ENCODE results near the gene CDO1.

CDO1 gene

GRCh38 chr5:115816226-115817081 is at the start of gene CDO1:
TSS of gene CDO1 (minus strand) at chr5:115816659. CDS start at chr5:115816397, 262 bp downstream.
- H3K9me3 ChIP-seq (ENCODE audit: control insufficient read depth, low read length), result no peaks in the 10 kb centered on the region
- DNase-seq (ENCODE audit: low read depth), result peak; percentile 76
- peak within 1 kb of the TSS; percentile 84 for H3K9ac ChIP-seq (ENCODE audit: low read length)
- H3K4me3 ChIP-seq (ENCODE audit: low read length), result peak within 1 kb of the TSS; percentile 96
- H3K4me1 ChIP-seq (ENCODE audit: control insufficient read depth, insufficient read depth, low read length), result peaks cover 11% of the 10 kb centered on the region
- H3K27me3 ChIP-seq (replicated peaks; ENCODE audit: control insufficient read depth, insufficient read depth, low read length), result peaks cover 9% of the 10 kb centered on the region
- peaks cover 8% of the 10 kb centered on the region for H3K36me3 ChIP-seq (ENCODE audit: control insufficient read depth, insufficient read depth, low read length, severe bottlenecking)

GRCh38 chr5:115859378-115859777 is 42.9 kb upstream of the CDO1 start:
- H3K4me1 ChIP-seq (ENCODE audit: control insufficient read depth, insufficient read depth, low read length), result peaks cover 48% of the 10 kb centered on the region

GRCh38 chr5:115858396-115858795 is 41.9 kb upstream of the CDO1 start:
- Histone ChIP-seq H3K4me1 (ENCODE audit: control insufficient read depth, insufficient read depth, low read length) (peaks cover 48% of the 10 kb centered on the region), H3K4me3 (ENCODE audit: low read length) (peak overlapping the region; percentile 56), H3K27me3 (replicated peaks; ENCODE audit: control insufficient read depth, insufficient read depth, low read length) (no peaks in the 10 kb centered on the region), H3K9ac (ENCODE audit: low read length) (peak overlapping the region; percentile 31), H3K9me3 (ENCODE audit: control insufficient read depth, low read length) (peaks cover 3% of the 10 kb centered on the region), H3K36me3 (ENCODE audit: control insufficient read depth, insufficient read depth, low read length, severe bottlenecking) (peaks cover 5% of the 10 kb centered on the region)
- DNase-seq (ENCODE audit: low read depth), result no peak

More at GRCh38 chr5:115859378-115859777, 42.9 kb upstream of the CDO1 start:
- Histone ChIP-seq H3K9ac (ENCODE audit: low read length) (no peak overlapping the region), H3K36me3 (ENCODE audit: control insufficient read depth, insufficient read depth, low read length, severe bottlenecking) (no peaks in the 10 kb centered on the region), H3K9me3 (ENCODE audit: control insufficient read depth, low read length) (peaks cover 5% of the 10 kb centered on the region), H3K4me3 (ENCODE audit: low read length) (no peak overlapping the region), H3K27me3 (replicated peaks; ENCODE audit: control insufficient read depth, insufficient read depth, low read length) (no peaks in the 10 kb centered on the region)
- DNase-seq (ENCODE audit: low read depth), result peak; percentile 33

GRCh38 chr5:115857626-115858349 is 41.3 kb upstream of the CDO1 start:
- Histone ChIP-seq H3K27me3 (replicated peaks; ENCODE audit: control insufficient read depth, insufficient read depth, low read length) (no peaks in the 10 kb centered on the region), H3K4me3 (ENCODE audit: low read length) (peak overlapping the region; percentile 56), H3K9ac (ENCODE audit: low read length) (peak overlapping the region; percentile 31), H3K36me3 (ENCODE audit: control insufficient read depth, insufficient read depth, low read length, severe bottlenecking) (peaks cover 5% of the 10 kb centered on the region), H3K4me1 (ENCODE audit: control insufficient read depth, insufficient read depth, low read length) (peaks cover 48% of the 10 kb centered on the region), H3K9me3 (ENCODE audit: control insufficient read depth, low read length) (peaks cover 3% of the 10 kb centered on the region)
- peak; percentile 73 for DNase-seq (ENCODE audit: low read depth)

GRCh38 chr5:115857057-115857479 is 40.6 kb upstream of the CDO1 start:
- Histone ChIP-seq H3K4me1 (ENCODE audit: control insufficient read depth, insufficient read depth, low read length) (peaks cover 48% of the 10 kb centered on the region), H3K9ac (ENCODE audit: low read length) (no peak overlapping the region), H3K36me3 (ENCODE audit: control insufficient read depth, insufficient read depth, low read length, severe bottlenecking) (peaks cover 5% of the 10 kb centered on the region), H3K9me3 (ENCODE audit: control insufficient read depth, low read length) (peaks cover 3% of the 10 kb centered on the region), H3K27me3 (replicated peaks; ENCODE audit: control insufficient read depth, insufficient read depth, low read length) (no peaks in the 10 kb centered on the region), H3K4me3 (ENCODE audit: low read length) (no peak overlapping the region)
- no peak for DNase-seq (ENCODE audit: low read depth)

GRCh38 chr5:115855959-115856358 is 39.5 kb upstream of the CDO1 start:
- Histone ChIP-seq H3K9me3 (ENCODE audit: control insufficient read depth, low read length) (peaks cover 3% of the 10 kb centered on the region), H3K4me3 (ENCODE audit: low read length) (no peak overlapping the region), H3K4me1 (ENCODE audit: control insufficient read depth, insufficient read depth, low read length) (peaks cover 46% of the 10 kb centered on the region), H3K27me3 (replicated peaks; ENCODE audit: control insufficient read depth, insufficient read depth, low read length) (no peaks in the 10 kb centered on the region), H3K36me3 (ENCODE audit: control insufficient read depth, insufficient read depth, low read length, severe bottlenecking) (peaks cover 5% of the 10 kb centered on the region), H3K9ac (ENCODE audit: low read length) (no peak overlapping the region)
- DNase-seq (ENCODE audit: low read depth), result peak; percentile 79

- H3K4me3 ChIP-seq (ENCODE audit: low read length), result no peak overlapping the region
- H3K9ac ChIP-seq (ENCODE audit: low read length), result no peak overlapping the region
- peaks cover 3% of the 10 kb centered on the region for H3K9me3 ChIP-seq (ENCODE audit: control insufficient read depth, low read length)
- H3K36me3 ChIP-seq (ENCODE audit: control insufficient read depth, insufficient read depth, low read length, severe bottlenecking), result peaks cover 5% of the 10 kb centered on the region
- H3K4me1 ChIP-seq (ENCODE audit: control insufficient read depth, insufficient read depth, low read length), result peaks cover 43% of the 10 kb centered on the region
- no peaks in the 10 kb centered on the region for H3K27me3 ChIP-seq (replicated peaks; ENCODE audit: control insufficient read depth, insufficient read depth, low read length)
- DNase-seq (ENCODE audit: low read depth), result no peak
Measured at GRCh38 chr5:115854139-115854538, 37.7 kb upstream of the CDO1 start.

- H3K4me3 ChIP-seq (ENCODE audit: low read length), result peak overlapping the region; percentile 42
- peak overlapping the region; percentile 26 for H3K9ac ChIP-seq (ENCODE audit: low read length)
- DNase-seq (ENCODE audit: low read depth), result no peak
- peaks cover 3% of the 10 kb centered on the region for H3K9me3 ChIP-seq (ENCODE audit: control insufficient read depth, low read length)
- no peaks in the 10 kb centered on the region for H3K27me3 ChIP-seq (replicated peaks; ENCODE audit: control insufficient read depth, insufficient read depth, low read length)
- peaks cover 15% of the 10 kb centered on the region for H3K4me1 ChIP-seq (ENCODE audit: control insufficient read depth, insufficient read depth, low read length)
- H3K36me3 ChIP-seq (ENCODE audit: control insufficient read depth, insufficient read depth, low read length, severe bottlenecking), result peaks cover 5% of the 10 kb centered on the region
Measured at GRCh38 chr5:115850744-115851416, 34.4 kb upstream of the CDO1 start.

GRCh38 chr5:115849258-115849798 is 32.9 kb upstream of the CDO1 start:
- Histone ChIP-seq H3K9ac (ENCODE audit: low read length) (no peak overlapping the region), H3K9me3 (ENCODE audit: control insufficient read depth, low read length) (peaks cover 3% of the 10 kb centered on the region)

GRCh38 chr5:115847290-115847689 is 30.8 kb upstream of the CDO1 start:
- no peak overlapping the region for H3K4me3 ChIP-seq (ENCODE audit: low read length)
- peaks cover 32% of the 10 kb centered on the region for H3K4me1 ChIP-seq (ENCODE audit: control insufficient read depth, insufficient read depth, low read length)
- DNase-seq (ENCODE audit: low read depth), result no peak
- H3K9me3 ChIP-seq (ENCODE audit: control insufficient read depth, low read length), result no peaks in the 10 kb centered on the region
- no peak overlapping the region for H3K9ac ChIP-seq (ENCODE audit: low read length)
- no peaks in the 10 kb centered on the region for H3K27me3 ChIP-seq (replicated peaks; ENCODE audit: control insufficient read depth, insufficient read depth, low read length)
- H3K36me3 ChIP-seq (ENCODE audit: control insufficient read depth, insufficient read depth, low read length, severe bottlenecking), result no peaks in the 10 kb centered on the region

More at GRCh38 chr5:115849258-115849798, 32.9 kb upstream of the CDO1 start:
- peaks cover 14% of the 10 kb centered on the region for H3K4me1 ChIP-seq (ENCODE audit: control insufficient read depth, insufficient read depth, low read length)
- DNase-seq (ENCODE audit: low read depth), result no peak
- H3K27me3 ChIP-seq (replicated peaks; ENCODE audit: control insufficient read depth, insufficient read depth, low read length), result no peaks in the 10 kb centered on the region
- no peak overlapping the region for H3K4me3 ChIP-seq (ENCODE audit: low read length)
- H3K36me3 ChIP-seq (ENCODE audit: control insufficient read depth, insufficient read depth, low read length, severe bottlenecking), result peaks cover 5% of the 10 kb centered on the region
